NB4 (cell line): ENCODE results near the gene CADPS2.

Source experiments
- DNase-seq: peaks from one replicate; pipeline ENCODE4 v3.0.0; 2010; ENCODE audit warnings: low read depth
- H3K4me3 ChIP-seq: one replicate; pipeline ENCODE4 v1.5.1; 2011; ENCODE audit warnings: mild to moderate bottlenecking, low read depth, low read length, moderate library complexity
- CTCF ChIP-seq: IDR thresholded peaks from one replicate; pipeline ENCODE4 v1.5.1; 2012; ENCODE audit warnings: low read depth, low read length
- MAX ChIP-seq: IDR thresholded peaks from 2 replicates; pipeline ENCODE4 v1.6.1; 2011; ENCODE audit warnings: low read depth, low read length
- MYC ChIP-seq: IDR thresholded peaks from 2 replicates; pipeline ENCODE4 v1.6.1; 2011; ENCODE audit warnings: low read depth, low read length
- POLR2A ChIP-seq: IDR thresholded peaks from 2 replicates; pipeline ENCODE4 v1.6.1; 2011; ENCODE audit warnings: mild to moderate bottlenecking; ENCODE audit not compliant: insufficient read length; ENCODE audit errors: extremely low read depth

Gene CADPS2

GRCh38 chr7:122438492-122438891 is 447.8 kb downstream of the CADPS2 start:
- no peak for DNase-seq
- no peak overlapping the region for H3K4me3 ChIP-seq
- TF ChIP-seq MYC (no peak), POLR2A (no peak), MAX (no peak), CTCF (no peak)

GRCh38 chr7:122438006-122438405 is 448.3 kb downstream of the CADPS2 start:
- no peak overlapping the region for H3K4me3 ChIP-seq
- no peak for DNase-seq
- TF ChIP-seq POLR2A (no peak), CTCF (no peak), MAX (no peak), MYC (no peak)

- no peak for DNase-seq
- H3K4me3 ChIP-seq, result no peak overlapping the region
- TF ChIP-seq CTCF, result no peak
- no peak for TF ChIP-seq MYC
- no peak for TF ChIP-seq MAX
- TF ChIP-seq POLR2A, result no peak
Measured at GRCh38 chr7:122433765-122434164, 452.5 kb downstream of the CADPS2 start.

DNA sequence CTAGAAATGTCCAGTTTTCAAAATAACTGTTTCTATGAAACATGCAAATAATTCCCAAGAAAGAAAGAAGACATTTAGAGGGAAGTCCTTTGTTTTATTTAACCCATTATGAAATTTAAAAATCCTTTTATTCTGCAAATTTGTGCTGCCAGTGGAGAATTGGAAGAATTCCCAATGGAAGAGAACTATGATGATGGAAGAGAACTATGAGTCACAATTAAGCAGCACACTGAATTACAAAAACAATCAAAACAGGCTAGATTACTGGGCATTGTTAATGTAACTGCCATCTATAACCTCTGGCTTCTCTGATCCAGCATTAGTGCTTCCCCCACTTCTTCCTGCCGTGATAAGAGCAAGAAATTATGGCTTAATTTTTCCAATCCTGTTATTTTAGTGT is 455.6 kb downstream of the CADPS2 start:
- H3K4me3 ChIP-seq, result no peak overlapping the region
- no peak for DNase-seq
- TF ChIP-seq MAX, result no peak
- TF ChIP-seq POLR2A, result no peak
- no peak for TF ChIP-seq CTCF
- no peak for TF ChIP-seq MYC

DNA sequence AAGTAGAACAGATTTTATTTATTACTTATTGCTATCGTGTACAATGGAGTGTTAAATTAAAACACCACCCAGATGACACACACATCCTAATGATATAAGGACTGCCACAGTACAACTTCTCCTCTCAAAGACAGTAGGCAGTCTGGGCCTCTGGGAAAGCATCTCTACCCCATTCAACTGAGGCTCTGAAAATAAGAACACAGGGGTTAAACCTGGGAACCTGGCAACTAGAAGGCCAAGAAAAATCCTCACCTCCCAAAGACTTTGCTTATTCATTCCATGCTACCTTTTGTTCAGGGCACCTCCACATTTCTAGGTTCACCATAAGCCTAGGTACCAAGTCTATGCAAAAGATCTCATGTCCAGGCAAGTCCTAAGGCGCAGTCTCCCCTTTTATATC is 456.3 kb downstream of the CADPS2 start:
- DNase-seq, result no peak
- H3K4me3 ChIP-seq, result no peak overlapping the region
- TF ChIP-seq MAX, result no peak
- no peak for TF ChIP-seq CTCF
- TF ChIP-seq POLR2A, result no peak
- no peak for TF ChIP-seq MYC

GRCh38 chr7:122425731-122426130 is 460.5 kb downstream of the CADPS2 start:
- no peak for DNase-seq
- TF ChIP-seq MAX, result no peak
- TF ChIP-seq CTCF, result no peak
- no peak for TF ChIP-seq POLR2A
- no peak for TF ChIP-seq MYC
- no peak overlapping the region for H3K4me3 ChIP-seq
